Posterior cingulate gyrus (tissue), 11 donors: ENCODE data around the gene BAIAP2L2.
A peak's percentile ranks its signal among the peaks of the same experiment; 100 is the strongest.

Experiments used
- DNase-seq, 10 donors: peaks; one replicate each; pipeline versions ENCODE4 v3.0.0 to v3.0.0-alpha.2; 2020 to 2021; ENCODE audit warnings: mixed read lengths in 3 of 10
- intact Hi-C: fragments of 100-400 bp; cut with DNase I; formaldehyde crosslinking; loops from one replicate; pipeline ENCODE4 v1.15.1; 2023

BAIAP2L2 gene

DNA sequence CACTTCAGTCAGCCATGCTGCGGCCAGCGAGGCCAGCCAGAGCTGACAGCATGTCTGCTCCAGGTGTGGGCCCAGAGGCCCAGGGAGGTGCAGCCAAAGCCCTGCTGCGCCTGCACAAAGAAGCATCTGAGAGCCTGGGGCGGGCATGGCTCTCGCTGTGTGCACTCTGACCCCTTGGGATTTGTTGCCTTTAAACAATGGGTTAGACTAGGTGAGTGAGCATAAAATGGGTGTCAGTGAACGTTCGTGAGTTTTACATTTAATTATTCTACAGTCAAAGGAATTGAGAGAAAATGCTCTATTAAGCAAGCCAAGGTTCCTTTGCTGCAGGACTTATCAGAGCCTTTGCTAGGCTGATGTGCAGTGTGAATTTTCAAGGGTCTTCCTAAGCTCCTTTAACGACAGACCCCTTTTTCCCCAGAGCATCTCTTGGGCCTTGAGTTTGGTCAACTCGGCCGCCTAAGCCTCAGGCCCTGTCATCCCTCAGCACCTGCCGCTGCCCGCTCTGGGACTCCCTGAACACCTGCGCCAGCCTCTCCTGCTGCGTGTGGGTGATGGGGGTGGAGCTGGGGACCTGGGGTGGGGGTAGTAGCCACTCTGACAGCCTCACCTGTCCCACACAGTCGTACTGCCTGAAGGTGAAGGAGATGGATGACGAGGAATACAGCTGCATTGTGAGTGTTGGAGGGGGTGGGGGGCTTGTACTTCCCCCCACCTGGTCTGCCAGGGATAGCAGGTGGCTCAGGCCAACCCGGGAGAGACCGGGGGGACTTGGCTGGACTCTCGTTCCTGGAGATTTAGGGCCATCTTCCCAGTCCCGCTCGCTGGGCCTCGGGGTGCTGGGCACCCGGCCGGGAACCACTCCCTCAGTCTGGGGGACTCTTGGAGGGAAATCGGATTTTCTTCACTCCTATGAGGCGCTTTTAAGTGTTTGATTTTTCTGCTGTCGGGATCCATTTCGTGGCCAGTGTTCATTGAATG, 37.0 kb downstream of the BAIAP2L2 start:
- peak in 3 of 10 donors; percentile 23 to 71 (median 29) for DNase-seq
- intact Hi-C loops, result no loop called here

DNA sequence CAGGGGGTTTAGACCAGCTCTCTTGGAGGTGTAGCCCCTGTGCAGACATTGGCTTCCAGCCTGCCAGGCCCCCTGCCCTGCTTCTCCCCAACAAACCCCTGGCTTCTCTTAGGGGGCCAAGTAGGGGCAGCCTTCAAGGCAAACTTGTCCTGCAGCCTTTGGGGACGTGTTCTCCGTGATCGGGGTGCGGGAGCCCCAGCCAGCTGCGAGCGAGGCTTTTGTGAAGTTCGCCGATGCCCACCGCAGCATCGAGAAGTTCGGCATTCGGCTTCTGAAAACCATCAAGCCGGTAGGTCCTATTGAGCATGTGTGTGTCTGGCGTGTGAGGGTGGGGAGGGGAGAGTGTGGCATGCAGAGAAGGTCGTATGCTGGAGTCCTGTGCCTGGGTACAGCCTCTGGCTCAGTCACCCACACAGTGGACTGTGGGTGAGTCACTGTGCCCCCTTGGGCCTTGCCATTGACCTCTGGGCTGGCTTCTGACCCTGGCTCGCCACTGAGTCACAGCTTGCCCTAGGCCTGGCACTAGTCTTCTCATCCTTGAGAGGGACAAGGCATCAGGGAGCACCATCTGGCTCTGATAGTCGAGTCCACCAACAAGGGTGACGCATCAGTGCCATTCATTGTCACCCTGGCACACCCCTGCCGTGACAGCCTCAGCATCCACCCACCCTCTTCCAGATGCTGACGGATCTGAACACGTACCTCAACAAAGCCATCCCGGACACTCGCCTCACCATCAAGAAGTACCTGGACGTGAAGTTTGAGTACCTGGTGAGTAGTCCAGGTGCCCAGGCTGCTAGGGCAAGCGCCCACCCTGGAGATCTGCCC, 37.9 kb downstream of the BAIAP2L2 start:
- intact Hi-C loops, result no loop called here
- DNase-seq, result peak in 3 of 10 donors; percentile 21 to 65 (median 64)

- peak in 3 of 10 donors; percentile 20 to 71 (median 64) for DNase-seq
- intact Hi-C loops, result no loop called here
Observed at GRCh38 chr22:38071421-38072321, 38.8 kb downstream of the BAIAP2L2 start.

DNA sequence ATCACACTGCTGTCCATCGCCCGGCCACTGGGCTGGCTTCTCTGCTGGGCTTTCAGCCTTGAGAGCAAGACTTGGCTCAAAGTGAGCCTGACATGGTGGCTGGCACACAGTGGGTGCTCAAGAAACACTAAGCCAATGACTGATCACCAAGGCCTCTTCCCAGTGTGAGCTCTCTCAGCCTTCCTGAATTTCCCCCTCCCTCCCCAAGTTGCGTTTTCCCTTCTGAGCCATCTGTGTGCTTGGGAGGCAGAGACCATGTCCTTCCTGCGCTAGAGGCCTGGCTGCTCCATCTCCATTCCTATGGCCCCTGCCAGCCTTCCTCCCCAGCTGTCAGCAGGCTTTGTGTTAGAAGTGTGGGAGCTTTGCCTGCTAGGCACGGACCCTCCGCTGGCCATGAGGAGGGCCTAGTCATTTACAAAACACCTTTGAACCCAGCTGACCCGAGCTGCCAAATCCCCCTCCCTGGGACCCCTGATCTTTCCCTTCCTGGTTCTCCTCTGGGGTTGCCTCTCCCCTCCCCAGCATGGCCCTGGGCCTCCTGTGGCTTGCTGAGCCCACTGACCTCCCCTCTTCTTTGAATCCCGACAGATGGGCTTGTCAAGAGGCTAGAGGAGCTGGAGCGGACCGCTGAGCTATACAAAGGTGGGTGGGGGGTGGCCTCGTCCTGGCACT, 40.1 kb downstream of the BAIAP2L2 start:
- intact Hi-C loops, result no loop called here
- peak in 3 of 10 donors; percentile 4 to 87 (median 78) for DNase-seq

DNA sequence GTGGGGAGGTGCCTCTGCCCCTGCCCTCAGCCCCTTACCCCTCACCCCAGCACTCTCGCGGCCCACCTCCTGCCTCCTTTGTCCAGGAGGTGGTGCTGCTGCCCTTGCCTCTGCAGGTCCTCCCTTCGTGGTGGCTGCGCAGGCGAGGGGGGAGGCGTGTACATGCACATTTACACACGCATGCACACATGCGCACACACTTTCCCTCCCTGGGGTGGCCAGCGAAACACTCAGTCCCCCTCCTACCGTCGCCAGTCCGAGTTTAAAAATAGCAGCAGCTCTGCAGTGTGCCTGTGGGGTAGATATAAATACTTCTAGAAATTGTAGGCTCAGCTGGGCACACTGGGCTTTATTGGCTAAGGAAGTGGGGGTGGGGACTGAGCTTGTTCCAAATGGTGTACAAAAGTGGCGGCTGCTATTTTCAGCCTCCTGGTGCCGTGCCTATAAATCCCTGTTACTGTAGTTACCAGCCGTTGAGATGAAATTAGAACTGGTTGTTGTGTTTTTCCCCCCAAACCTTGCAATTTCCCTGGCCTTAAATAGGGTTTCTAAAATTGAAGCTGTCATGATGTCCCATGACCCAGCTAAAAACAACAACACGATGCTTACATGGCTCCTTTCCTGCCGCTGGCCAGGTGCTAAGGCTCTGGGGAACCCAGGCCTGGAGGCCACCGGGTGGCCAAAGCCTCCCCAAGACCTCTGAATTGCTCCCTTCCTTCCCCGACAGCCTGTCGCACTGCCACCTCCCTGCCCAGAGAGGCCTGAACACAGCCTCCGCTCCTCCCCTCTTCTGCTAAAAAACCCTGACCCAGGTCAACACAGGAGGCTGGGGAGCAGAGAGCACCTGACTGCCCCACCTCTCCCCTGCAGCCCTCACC, 40.9 kb downstream of the BAIAP2L2 start:
- intact Hi-C loops, result loop anchor here (5.0 kb wide), 1 partner anchor 503 kb away; the partner anchor contains the start of gene DMC1
- DNase-seq, result peak; percentile 66 to 98 (median 85)

GRCh38 chr22:38068641-38069371, 41.7 kb downstream of the BAIAP2L2 start:
- peak in 2 of 10 donors; percentile 67 to 85 for DNase-seq
- intact Hi-C loops, result loop anchor here (5.0 kb wide), 1 partner anchor 503 kb away; the partner anchor contains the start of gene DMC1

GRCh38 chr22:38067761-38068360, 42.6 kb downstream of the BAIAP2L2 start:
- peak in 1 of 10 donors; percentile 70 for DNase-seq
- intact Hi-C loops, result loop anchor here (5.0 kb wide), 1 partner anchor 504 kb away; the partner anchor contains the start of gene DMC1

DNA sequence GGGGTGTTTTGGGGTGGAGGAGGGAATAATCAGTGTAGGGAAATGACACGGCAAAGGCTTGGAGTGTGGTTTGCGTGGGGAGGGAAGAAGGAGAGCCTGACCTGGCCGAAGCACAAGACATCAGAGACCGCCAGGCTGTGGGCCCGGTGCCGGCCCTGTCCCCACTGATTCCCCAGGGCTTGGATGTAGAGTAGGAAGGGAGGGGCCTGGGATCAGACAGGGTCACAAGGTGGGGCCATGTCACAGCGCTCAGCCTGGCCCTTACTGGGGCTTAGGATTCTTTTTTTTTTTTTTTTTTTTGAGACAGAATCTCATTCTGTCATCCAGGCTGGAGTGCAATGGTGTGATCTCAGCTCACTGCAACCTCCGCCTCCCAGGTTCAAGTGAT, 43.5 kb downstream of the BAIAP2L2 start:
- intact Hi-C loops, result loop anchor here (5.0 kb wide), 1 partner anchor 505 kb away; the partner anchor contains the start of gene DMC1
- peak in 1 of 10 donors; percentile 74 for DNase-seq

DNA sequence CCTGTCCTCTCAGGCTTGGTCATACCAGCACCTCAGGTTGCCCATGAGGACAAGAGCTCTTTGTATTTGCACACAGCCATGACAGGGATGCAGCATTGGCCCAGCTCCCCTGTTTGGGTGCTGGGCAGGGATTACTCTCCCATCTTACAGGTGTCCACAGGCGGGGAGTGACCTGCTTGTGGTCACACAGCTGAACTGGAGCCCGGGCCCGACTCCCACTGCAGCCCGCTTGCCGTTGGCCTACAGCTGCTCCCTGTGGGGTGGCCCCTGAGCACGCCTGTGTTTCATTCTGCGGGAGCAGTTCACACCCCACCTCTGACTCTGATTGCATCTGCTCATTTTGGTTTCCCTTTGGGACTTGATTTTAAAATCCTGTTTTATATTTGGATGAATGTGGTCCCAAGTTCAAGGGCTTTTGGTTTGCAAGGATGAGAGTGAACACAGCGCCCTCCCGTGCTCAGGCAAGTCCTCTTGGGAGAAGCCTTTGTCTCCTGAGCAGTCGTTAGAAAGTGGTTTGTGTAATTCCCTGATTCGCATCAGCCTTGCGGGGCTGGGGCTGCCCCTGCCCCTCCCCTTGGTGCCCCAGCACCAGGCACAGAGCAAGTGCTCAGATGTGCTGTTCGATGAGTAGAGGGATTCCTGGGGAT, 44.0 kb downstream of the BAIAP2L2 start:
- intact Hi-C loops, result loop anchor here (5.0 kb wide), 1 partner anchor 506 kb away; the partner anchor contains the start of gene DMC1
- DNase-seq, result peak in 1 of 10 donors; percentile 86

DNA sequence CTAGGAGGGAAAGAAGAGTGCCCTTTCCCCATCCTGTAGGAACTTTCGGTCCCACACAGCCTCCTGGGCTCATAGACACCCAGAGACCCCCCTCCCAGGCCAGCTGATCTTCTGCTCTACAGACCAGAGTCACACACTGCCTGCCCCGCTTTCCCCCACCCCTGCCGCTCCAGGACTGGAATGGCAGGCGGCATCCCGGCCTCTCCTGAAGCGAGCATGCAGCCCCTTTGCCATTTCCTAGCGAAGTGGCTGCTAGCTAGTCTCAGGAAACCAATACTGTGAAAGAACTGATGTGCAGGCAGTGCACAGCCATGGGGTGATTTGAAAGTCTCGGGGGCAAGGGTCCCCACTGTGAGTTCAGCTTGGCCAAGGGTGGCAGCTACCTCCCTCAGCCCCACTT, 44.9 kb downstream of the BAIAP2L2 start:
- DNase-seq, result peak in 1 of 10 donors; percentile 67
- intact Hi-C loops, result loop anchor here (5.0 kb wide), 1 partner anchor 507 kb away; the partner anchor contains the start of gene DMC1

DNA sequence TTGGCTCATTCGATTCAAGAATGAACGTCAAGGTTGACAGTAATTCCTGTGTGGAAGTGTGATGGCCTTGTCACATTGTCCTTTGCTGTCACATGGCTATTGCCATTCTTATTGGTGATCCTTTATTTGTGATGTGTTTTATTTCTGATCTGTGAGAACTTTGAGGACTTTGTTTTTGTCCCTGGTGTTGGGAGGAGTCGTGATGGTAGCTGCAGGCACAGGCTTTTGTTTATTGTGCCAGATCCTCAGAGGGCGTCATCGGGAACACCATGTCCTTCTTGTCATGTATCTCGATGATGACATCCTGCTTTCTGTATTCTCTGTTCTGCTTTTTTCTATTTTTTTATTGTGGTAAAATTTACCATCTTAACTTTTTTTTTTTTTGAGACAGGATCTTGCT, 47.7 kb downstream of the BAIAP2L2 start:
- intact Hi-C loops, result no loop called here

DNA sequence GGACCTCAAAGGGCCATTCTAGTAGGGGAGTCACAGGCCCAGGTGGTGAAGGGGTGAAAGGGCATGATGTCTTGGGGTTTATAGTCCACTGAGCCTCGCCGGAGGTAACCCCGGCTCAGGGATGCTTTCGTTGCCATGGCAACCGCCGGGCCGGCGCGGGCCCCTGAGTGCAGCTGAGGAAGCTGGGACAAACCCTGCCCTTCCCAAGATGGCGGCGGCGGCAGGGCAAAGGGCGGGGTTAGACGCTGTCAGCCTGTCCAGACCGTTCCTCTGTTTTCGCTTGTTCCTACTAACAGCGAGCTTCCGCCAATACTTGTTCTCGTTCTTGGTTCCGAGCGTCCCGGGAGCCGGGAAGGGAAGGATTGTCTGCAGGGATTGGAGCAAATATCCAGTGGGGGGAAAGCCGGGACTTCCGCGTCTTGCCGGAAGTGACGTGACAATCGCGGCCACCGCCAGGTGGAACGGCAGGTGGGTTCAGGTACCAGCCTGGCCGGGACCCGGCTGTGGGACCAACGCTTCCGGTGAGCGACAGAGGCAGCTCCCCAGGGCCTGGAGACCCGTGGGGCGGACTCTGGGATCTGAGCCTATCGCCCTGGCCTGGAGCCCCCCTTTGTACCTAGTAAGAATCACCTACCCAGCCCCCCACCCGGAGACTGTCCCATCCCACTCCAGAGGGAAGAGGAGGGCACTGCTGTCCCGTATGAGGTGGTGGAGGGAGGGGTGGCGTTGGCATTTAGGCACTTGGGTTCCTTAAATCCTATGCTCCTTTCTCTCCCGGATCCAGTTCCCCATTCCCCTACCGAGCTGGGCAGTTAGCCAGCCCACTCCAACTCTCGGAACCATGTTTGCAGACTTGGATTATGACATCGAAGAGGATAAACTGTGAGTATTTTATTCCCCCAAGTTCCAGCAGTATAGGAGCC, 53.3 kb downstream of the BAIAP2L2 start, which contains the start of gene PICK1:
Gene PICK1, plus strand, starts transcription at position 436 of the 923 bp plus-strand sequence. Its CDS starts 406 bp downstream, at position 842.
- peak; percentile 84 to 99 (median 94) for DNase-seq
- intact Hi-C loops, result no loop called here

More for the DNA sequence above, 47.7 kb downstream of the BAIAP2L2 start:
- peak in 6 of 10 donors; percentile 60 to 92 (median 72) for DNase-seq

GRCh38 chr22:38051900-38052862, 58.3 kb downstream of the BAIAP2L2 start:
- peak; percentile 75 to 98 (median 87) for DNase-seq
- intact Hi-C loops, result loop anchor here (1.0 kb wide), 1 partner anchor 301 kb away; no protein-coding TSS in a partner anchor

DNA sequence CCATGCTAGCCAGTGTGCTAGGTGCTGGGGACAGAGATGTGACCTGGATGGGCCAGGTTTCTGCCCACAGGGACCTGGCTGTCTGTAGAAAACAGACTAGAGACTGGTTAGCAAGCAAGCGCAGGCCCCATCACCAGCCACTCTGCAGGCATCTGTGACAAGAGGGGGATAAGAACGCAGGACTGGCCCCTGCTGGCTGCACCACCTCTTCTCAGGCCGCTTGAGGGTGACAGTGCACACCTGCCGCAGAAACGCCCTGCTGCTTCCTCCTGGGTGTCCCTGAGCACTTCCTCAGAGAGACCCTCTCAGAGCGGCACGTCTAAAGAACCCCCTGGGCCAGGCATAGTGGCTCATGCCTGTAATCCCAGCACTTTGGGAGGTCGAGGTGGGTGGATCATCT, 59.2 kb downstream of the BAIAP2L2 start:
- no peak for DNase-seq
- intact Hi-C loops, result no loop called here
